ENCODE results near the gene FERMT2.
"Not testable (repeated sequence)": the region's sequence is repeated elsewhere in the genome, so short reads cannot be mapped to it uniquely, and the experiment has no call there.

Gene FERMT2

DNA sequence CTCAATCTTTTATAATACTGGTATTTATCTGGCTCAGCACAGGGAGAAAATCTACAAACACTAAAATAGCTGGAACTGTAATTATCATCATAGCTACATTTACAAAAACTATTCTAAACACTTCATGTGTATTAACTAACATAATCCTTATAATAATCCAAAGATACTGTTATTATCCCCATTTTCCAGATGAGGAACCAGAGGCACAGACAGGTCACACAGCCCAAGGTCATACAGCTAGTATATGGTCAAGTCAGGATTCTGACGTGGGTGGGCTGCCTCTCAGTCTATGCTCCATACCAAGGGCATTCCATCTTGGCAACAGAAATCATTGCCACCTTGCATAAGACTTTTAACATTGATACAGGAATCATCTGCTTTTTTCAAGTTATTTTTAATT lies 11.4 kb downstream of the FERMT2 start:
- no peak for DNase-seq (ENCODE audit: low read depth in 2 of 2)

DNA sequence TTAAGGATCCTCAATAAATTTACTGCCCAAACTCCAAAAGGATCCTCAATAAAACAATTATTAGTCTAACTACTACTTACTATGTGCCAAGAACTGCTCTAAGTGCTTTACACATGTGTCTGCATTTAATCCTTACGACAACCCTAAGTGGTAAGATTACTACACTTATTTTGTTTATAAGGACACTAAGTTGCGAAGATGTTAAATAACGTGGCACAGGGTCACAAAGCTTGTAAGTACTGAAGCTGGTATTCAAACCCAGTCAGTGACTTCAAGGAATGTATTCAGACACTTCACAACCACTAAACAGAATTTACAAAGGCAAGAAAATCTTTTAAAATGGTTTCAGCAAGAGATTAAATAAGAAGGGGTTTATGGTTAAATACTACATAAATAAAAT lies 13.0 kb downstream of the FERMT2 start:
- DNase-seq (ENCODE audit: low read depth in 2 of 2), result no peak

DNA sequence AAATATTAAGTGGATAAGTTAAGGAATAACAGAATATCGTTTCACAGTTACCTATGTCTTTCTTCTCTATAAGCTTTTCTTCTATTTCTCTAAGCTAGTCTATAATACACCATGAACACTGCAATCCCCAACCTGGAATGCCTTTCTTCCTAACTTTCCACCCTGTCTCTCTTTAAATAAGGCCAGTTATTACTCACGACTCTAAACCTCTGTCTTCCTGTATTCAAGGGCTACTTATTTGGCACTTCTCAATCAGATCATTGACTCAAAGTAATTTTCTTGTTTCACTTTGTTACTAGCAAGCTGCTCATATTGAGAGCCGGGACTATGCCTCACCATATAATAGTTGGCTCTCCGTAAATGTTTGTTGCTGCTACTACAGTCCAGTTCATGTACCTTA lies 13.5 kb downstream of the FERMT2 start:
- no peak for DNase-seq (ENCODE audit: low read depth in 2 of 2)

DNA sequence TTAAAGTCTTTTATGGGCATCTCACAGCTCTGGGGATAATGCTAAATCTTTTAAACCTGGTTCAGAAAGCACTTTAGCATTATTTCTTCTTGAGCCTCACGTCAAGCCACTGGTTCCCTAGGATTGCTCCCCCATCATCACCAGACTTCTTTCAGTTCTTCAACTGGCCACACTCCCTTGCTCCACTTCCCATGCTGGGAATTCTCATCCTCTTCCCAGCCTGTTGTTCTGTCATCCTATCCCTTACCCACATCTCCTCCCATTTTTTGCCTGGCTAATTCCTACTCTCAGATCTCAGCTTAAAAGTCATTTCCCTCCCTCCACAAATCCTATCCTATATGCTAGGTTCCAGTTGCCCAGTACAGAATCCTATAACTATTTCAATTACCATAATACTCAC lies 14.4 kb downstream of the FERMT2 start:
- no peak for DNase-seq (ENCODE audit: low read depth in 2 of 2)

DNA sequence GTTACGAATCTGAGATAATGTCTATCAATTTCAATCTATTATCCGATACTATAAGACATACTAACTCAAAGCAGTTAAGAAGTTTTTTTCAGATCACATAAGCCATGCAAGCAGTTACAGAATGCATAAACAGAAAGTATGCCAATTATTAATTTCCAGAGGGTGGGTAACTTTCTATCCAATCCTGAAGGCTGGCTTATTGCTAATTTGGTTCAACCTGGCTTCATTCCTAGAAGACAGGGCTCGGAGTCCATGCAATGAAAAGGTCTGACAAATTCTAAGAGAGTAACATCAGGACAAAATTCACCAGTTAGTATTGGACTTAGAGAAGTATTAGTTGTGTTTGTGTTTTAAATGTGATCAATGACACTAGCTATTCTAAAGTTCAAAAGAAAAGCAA lies 15.0 kb downstream of the FERMT2 start:
- no peak for DNase-seq (ENCODE audit: low read depth in 2 of 2)

DNA sequence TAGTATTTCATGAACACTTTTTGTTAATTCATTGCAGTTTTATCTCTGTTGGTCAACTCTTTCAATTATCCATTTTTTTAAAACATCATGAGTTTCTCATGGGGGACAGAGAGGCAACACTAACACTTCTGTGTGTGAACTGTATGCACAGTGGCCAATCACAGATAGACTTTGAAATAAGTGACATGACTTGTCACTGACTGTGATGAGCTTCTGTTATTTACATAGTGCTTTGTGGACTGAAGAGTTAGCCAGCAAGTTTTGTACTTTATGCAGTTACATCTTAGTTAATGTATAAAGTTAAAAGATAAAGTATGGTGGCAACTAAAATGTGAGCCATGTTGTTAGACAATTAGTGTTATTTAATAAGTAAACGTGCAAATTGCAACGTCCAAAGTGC lies 16.1 kb downstream of the FERMT2 start:
- no peak for DNase-seq (ENCODE audit: low read depth in 2 of 2)

DNA sequence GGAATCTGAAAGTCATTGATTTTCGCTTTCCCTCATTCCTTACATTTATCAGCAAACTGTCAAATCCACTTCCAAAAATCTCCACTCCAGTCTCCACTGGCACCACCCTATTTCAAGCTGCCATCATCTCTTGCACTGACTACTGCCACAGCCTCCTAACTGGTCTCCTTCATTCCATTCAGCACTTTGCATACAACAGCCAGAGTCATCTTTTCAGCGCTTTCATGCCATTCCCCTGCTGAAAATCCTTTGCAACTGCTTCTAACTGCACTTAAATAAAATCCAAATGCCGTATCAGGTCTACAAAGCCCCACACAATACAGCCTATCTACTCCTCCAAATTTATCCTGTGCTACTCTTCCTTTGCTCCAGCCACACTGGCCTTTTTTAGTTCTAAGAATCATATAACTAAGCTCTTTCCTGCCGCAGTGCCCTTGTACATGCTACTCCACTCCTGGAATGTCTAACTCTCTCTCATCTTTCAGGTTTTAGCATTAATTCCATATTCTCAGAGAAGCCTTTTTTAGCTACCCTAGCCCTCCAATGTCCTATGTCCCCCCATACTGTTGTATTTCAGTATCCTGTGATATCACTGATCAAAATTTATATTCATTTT lies 21.6 kb downstream of the FERMT2 start:
- no peak for DNase-seq (ENCODE audit: low read depth in 2 of 2)

DNA sequence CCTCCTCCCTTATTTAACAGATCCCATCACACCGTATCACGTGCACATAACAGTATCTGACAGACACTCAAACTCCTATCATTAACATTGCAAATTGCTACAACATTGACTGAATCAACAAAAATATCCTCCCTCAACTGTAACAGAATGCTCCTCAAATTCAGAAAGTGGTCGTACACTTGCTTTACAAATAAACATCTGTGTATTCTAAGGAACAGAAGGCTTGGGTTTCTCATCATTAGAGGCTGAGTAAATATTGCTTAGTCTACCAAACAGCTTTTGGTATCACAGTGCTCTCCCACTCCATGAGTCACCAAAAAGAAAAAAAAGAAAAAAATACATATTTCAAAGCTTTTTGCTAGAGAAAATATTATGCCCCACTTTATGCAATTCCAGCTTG lies 23.9 kb downstream of the FERMT2 start:
- no peak for DNase-seq (ENCODE audit: low read depth in 2 of 2)

DNA sequence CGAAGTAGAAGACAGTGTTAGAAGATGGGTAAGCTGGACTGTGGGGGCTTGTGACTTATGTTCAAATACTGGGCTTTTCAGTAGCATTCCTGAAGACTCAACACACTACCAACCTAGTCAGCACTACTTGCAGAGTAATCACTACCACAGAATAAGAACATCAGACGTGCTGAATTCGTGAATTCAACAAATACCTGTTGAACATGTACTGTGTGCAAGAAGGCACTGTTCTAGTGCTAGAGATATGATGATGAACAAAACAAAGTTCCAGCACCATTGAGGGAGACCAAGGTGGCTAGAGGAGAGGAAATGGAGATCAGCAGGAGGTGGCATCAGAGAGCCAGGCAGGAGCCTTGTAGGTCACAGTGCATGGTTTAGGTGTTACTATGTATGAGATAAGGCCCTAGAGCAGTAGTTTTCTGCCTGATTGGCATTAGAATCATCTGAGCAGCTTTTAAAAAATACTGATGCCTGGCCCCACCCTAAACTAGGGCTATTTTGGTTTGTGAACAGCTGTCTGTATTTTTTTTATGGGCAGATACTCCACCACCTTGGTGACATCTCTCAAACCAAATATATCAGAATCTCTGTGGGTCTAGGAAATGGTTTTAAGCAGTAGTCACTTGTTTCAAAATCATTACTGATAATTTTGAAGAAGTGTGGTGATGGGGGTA lies 26.8 kb downstream of the FERMT2 start:
- no peak for DNase-seq (ENCODE audit: low read depth in 2 of 2)

DNA sequence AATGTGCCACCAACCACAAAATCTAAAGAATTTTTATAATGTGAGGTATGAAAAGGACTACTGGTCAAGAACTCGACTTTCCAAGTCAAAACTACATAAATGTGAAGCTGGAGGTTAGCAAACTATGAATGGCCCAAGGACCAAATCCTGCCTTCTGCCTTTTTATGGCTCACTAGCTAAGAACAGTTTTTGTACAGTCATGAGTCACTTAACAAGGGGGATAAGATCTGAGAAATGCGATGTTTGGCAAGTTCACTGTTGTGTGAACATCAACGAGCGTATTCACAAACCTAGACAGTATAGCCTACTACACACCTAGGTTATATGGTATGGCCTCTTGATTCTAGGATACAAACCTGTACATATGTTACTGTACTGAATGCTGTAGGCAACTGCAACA lies 28.2 kb downstream of the FERMT2 start:
- DNase-seq (ENCODE audit: low read depth in 2 of 2), result no peak

DNA sequence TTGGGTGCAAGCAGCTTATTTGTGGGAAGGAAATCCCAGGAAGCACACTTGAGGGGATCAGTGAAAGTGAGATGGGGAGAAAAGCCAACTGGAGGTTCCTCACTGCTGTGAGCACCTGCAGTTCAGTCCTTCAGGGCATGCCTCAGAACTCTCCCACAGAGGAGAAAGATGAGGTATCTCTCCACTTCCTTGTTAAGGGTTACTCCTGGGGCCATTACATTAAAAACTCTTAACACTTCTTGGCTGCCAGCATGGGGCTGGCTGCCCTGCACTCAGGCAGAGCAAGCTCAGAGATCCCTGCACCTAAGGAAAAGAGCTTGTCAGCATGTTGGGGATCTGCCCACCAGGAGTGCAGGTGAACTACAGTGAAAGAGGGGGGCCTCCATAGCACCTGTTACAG lies 28.8 kb downstream of the FERMT2 start:
- no peak for DNase-seq (ENCODE audit: low read depth in 2 of 2)

DNA sequence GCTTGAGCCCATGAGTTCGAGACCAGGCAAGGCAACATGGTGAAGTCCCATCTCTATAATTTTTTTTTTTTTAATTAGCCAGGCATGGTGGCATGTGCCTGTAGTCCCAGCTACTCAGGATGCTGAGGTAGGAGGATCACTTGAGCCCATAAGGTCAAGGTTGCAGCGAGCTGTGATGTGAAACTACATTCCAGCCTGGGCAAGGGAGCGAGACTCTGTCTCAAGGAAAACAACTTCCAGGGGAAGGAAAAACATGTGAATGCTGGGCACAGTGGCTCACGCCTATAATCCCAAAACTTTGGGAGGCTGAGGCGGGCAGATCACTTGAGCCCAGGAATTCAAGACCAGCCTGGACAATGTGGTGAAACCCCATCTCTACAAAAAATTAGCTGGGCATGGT lies 30.4 kb downstream of the FERMT2 start:
- DNase-seq (ENCODE audit: low read depth in 2 of 2), result not testable (repeated sequence)

DNA sequence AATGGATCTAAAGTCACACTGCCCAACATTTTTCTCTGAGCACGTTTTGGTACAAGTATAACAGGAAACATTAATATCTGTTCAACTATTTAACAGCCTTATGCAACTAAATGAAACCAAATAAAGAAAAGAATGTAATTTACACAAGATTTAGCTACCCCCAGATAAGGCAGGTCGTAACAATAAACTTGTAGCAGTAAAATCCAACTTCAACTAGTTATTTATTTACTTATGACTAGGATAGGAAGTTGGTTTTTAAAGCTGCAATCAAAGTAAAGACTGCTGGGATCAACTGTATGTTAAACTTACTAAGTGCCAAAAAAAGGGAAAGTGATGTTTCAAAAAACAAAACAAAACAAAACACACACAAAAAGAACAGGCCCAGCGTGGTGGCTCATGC lies 30.9 kb downstream of the FERMT2 start:
- no peak for DNase-seq (ENCODE audit: low read depth in 2 of 2)

DNA sequence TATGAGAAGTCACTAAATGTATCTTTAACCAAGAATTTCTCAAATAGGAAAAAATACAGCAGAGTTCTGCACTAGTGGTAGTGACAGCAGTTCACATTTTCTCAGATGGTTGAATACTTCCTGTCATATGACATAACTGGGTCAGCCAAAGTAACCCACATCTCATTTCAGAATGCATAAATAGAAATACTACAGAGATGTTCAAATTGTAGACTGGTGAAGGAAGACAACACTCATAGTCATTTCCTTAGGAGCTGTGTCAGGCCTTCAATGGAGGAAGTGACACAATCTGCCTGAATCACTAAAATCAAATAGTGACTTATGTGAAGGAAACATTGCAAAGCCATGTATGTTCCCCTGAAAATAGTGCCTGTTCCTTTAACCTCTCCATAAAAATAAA lies 32.4 kb downstream of the FERMT2 start:
- no peak for DNase-seq (ENCODE audit: low read depth in 2 of 2)

DNA sequence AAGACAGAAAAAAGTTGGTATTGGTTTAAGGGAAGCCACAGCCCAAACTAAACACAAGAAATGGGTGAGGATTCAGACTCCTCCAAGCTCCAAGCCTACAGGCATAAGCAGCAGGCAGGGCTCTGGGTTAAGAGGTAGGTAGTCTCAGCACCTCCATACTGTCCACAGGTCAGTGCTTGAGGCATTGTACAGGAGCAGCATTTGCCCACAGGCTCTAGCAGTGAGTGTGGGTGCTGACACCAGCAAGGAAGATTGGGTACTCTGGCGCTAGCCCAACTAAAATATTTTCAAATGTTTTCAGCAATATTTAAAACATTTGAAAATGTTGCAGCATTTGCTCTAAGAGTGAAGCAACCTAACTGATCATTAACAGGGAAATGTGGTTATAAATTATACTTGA lies 33.1 kb downstream of the FERMT2 start:
- DNase-seq (ENCODE audit: low read depth in 2 of 2), result no peak

DNA sequence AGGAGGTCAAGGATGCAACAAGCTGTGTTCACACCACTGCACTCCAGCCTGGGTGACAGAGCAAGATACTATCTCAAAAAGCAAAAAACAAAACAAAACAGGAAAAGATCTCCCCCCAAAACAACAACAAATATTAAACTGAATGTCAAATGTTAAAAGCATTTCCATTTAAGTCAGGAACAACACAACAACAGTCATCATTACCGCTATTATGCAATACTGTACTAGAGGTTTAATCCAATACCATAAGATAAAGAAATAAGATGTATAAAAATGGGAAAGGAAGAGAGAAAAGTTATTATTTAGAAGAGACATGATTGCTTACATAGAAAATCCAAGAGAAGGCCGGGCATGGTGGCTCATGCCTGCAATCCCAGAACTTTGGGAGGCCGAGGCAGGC lies 36.6 kb downstream of the FERMT2 start:
- DNase-seq (ENCODE audit: low read depth in 2 of 2), result no peak

DNA sequence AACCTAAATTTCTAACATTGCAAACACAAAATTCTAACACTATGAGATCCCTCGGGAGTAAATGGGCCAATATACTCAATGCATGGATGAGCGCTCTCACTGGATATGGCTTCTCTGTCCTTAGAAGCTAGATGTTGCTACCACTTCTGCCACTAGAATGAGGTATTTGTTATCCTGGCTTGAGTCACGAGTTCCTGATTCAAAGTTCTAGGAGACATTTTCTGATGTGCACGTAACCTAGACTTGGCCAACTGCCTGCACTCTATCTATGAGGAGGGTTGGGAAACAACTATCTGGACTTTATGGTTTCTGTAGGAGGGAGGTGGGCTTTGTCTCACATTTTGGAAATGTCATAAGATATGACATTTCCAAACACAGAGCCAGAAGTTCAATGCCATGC lies 37.6 kb downstream of the FERMT2 start:
- no peak for DNase-seq (ENCODE audit: low read depth in 2 of 2)

DNA sequence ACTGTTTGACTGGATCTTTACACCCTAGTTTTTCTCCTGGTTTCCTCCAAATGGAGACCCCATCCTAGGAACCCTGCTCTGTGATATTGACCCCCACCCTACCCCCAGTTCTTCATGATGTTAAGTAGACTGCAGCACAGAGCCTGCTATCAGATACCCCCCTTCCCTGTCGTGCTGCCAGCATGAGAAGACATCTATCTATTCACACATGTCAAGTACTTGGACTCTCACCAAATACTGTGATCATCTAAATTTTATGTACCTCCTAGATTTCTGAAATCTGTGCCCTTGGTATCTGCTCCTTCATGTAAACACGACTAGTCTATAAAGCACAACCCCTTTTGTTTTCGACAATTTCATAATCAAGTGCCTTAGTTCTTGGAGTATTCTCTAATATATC lies 38.9 kb downstream of the FERMT2 start:
- DNase-seq (ENCODE audit: low read depth in 2 of 2), result no peak

DNA sequence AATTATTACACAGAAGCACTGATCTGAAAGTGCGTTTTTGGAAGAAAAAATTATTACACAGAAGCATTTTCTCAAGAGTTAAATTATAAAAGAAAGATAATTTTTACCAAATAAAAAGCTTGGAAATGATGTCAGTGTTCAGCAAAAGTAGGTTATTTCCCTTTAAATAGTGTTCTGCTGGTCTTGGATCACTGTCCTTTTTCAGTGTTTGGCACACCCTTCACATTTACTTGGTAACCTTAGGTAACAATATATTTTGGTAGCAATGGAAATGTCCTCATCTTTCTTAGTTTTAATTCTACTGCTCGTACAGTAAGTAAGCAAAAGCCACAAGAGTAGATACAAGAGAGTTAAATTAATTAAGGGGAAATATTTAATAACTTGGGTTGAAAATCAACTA lies 40.3 kb downstream of the FERMT2 start:
- DNase-seq (ENCODE audit: low read depth in 2 of 2), result no peak

DNA sequence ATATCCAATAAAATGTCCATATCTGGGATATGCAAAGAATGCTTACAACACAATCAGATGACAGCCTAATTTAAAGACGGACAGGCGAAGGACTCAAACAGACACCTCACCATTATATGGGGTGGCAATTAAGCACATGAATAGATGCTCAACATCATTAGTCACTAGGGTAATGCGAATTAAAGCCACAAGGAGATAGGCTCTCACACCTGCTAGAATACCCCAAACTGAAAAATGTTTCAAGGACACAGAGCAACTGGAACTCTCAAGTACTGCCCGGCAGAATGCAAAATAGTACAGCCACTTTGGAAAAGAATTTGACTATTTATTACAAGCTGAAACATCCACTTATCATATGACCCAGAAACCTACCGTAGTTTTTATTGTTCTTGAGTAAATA lies 42.9 kb downstream of the FERMT2 start:
- DNase-seq (ENCODE audit: low read depth in 2 of 2), result no peak

DNA sequence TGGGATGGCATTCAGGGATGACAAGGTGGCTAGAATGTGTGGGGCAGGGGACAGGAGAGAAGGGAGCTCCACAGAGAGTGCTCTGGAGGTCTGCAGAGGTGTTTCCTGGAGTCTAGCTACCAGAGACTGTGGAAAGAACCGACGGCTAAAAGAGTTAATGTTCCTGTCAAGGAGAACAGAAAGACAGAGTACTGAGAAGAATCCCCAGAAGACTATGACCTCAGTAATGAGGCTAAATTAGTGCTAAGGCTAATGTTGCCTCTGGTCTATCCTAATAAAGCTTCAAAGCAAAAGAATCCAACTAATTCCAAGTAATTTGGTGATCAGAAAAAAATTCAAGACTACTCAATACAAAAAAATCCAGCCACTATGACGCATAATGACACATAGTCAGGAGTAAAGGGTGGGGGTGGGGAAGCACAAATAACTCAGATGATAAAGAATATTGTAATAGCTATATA lies 44.7 kb downstream of the FERMT2 start:
- DNase-seq (ENCODE audit: low read depth in 2 of 2), result no peak

DNA sequence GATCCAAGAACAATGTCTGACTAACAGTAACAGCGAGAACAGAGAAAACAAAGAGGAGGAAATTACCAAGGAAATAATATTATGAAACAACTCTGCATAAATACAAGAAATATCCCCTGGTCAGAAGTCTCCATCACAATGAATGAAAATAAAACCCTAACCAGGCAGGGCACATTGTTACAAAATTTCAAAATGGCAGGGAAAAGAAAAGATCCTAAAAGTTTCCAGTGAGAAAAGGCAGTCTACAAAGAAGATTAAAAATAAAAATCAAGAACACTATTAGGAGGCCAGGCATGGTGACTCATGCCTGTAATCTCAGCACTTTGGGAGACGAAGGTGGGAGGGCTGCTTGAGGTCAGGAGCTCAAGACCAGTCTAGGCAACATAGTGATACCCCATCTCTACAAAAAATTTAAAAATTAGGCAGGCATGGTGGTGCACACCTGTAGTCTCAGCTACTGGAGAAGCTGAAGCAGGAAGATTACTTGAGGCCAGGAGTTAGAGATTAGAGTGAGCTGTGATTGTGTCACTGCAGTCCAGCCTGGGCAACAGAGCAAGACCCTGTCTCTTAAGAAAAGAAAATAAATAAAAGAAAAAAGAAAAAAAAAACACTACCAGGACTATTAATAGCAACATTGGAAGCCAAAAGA lies 47.8 kb downstream of the FERMT2 start:
- no peak for DNase-seq (ENCODE audit: low read depth in 2 of 2)

DNA sequence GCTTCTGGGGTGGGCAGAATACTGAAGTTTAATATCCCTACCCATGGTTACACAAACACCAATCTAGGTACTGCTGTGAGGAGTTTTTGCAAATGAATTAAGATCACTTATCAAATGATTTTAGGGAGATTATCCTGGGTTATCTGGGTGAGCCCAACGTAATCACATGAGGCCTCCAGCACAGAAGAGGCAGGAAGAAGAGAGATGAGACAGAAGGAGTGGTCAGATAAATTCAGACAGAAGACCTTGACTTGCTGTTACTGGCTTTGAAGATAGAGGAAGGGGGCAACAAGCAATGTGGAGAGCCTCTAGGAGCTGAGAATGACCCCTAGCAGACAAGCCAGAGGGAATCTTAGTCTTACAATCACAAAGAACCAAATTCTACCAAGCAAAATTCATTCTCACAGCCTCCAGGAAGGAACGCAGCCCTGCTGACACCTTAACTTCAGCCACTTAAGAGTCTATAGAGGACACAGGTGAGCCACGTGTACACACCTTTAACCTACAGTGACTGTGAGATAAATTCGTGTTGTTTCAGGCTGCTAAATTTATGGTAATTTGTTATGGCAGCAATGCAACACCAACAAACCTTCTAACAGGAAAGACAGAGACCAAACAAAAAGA lies 49.4 kb downstream of the FERMT2 start:
- DNase-seq (ENCODE audit: low read depth in 2 of 2), result no peak

Data from stimulated activated CD8-positive, alpha-beta memory T cell treated with anti-CD3 and anti-CD28 coated beads, Interleukin-2, amount 100 ng/mL, for 1 hour (primary cell).